Mucosa of stomach (tissue), 1 donor: ENCODE measurements around the gene GDNF.

Experiments
- H3K27me3 ChIP-seq: one replicate; pipeline ENCODE4 v1.7.0; 2013; ENCODE audit warnings: mild to moderate bottlenecking, low read length; ENCODE audit not compliant: control insufficient read depth, insufficient read depth
- H3K36me3 ChIP-seq: one replicate; pipeline ENCODE4 v1.7.0; 2013; ENCODE audit warnings: low read length; ENCODE audit not compliant: control insufficient read depth, insufficient read depth
- H3K4me1 ChIP-seq: one replicate; pipeline ENCODE4 v1.7.0; 2013; ENCODE audit warnings: mild to moderate bottlenecking, low read length; ENCODE audit not compliant: control insufficient read depth, insufficient read depth
- H3K4me3 ChIP-seq: one replicate; pipeline ENCODE4 v1.7.0; 2013; ENCODE audit warnings: low read length
- H3K9ac ChIP-seq: one replicate; pipeline ENCODE4 v1.7.0; 2013; ENCODE audit warnings: mild to moderate bottlenecking, low read length, moderate library complexity
- H3K9me3 ChIP-seq: one replicate; pipeline ENCODE4 v1.7.0; 2013; ENCODE audit warnings: mild to moderate bottlenecking, low read length, moderate library complexity; ENCODE audit not compliant: control insufficient read depth
- donor health status: Pancreatic carcinoma.

GDNF gene, protein sequence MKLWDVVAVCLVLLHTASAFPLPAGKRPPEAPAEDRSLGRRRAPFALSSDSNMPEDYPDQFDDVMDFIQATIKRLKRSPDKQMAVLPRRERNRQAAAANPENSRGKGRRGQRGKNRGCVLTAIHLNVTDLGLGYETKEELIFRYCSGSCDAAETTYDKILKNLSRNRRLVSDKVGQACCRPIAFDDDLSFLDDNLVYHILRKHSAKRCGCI

DNA sequence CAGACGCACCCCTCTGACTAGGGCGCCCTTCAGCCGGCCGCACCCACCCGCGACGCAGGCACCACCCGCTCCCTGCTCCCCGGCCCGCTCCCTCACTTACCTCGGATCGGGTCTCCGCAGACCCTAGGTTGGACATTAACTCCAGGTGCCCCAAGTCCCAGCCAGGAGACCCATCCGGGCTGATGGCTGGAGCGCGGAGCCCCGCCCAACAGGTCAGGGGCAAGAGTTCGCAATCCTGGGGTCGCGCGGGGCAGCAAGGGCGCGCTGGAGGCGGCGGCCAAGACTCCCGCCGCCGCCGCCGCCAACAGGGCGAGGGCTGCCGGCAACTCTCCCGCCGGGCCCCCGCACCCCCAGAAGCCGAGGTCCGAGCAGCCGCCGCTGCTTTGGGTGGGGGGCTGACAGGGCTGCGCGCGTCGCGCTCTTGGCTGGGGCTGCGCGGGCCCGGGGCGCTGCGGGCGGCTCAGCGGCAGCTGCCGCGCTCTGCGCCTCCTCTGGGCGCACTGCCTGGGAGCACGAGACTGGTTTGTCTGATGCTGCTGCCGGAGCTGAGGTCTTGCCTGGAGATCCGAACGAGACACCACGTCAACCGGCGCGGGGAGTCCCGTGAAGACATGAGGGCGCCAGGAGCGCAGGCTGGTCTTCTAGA, at the start of gene GDNF:
Gene GDNF (minus strand): TSS at position 635 of the 646 bp plus-strand sequence. CDS start 5,245 bp downstream, outside the sequence.
- H3K9ac ChIP-seq: peak within 1 kb of the TSS; percentile 53
- H3K27me3 ChIP-seq: peaks cover 76% of the 10 kb centered on the region
- H3K4me3 ChIP-seq: no peak within 1 kb of the TSS
- peaks cover 34% of the 10 kb centered on the region for H3K4me1 ChIP-seq
- H3K9me3 ChIP-seq: no peaks in the 10 kb centered on the region
- H3K36me3 ChIP-seq: no peaks in the 10 kb centered on the region

DNA sequence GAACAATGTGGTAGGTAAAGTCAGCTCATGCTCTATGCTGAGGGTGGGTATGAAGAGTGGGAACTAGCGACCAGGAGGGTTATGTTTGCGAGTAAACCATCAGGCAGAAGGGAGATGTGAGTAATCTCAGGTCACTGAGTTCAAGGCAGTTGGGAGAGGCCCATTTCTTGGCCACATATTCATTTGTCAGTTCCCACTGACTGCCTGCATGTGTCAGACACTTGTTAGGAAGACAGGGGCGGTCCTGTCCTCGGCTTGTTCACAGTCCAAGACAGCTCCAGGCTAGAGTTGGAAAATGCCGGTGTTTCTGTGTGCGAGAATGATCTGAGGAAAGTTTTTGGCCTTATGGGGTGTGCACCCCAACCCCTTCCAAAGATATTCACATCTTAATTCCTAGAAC, 48.6 kb upstream of the GDNF start:
- Histone ChIP-seq H3K4me3 (no peak overlapping the region), H3K9me3 (no peaks in the 10 kb centered on the region), H3K9ac (no peak overlapping the region), H3K36me3 (no peaks in the 10 kb centered on the region), H3K27me3 (no peaks in the 10 kb centered on the region), H3K4me1 (no peaks in the 10 kb centered on the region)

DNA sequence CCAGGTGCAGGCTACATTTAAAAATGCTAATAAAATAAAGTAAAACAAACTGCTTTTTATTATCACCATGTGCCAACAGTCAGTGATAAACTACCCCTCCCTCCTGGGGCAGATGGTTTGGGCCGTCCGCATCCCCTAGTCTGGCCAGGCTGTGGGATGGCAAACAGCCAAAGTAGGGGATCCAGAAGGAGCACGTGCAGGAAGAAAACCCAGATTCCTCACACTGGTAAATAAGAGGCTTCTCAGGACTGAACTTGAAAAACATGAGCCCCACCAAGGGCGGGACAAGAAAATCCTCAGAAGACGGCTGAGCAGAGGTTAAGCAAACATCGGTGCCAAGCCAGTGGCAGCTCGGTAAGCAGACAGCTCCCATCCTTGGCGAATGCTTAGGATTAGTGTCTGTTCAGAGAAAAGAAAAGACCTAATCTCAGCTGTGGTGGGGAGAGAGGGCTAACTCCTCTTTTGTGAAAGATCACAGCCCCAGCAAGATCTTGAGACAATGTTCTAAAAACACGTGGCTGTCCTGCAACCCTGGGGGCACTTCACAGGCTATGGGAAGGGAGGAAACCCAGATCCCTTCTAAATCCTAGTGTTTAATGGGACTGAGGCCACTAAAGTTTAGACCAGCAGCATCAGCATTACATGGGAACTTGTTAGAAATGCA, 46.5 kb upstream of the GDNF start:
- H3K9me3 ChIP-seq: no peaks in the 10 kb centered on the region
- no peaks in the 10 kb centered on the region for H3K27me3 ChIP-seq
- H3K9ac ChIP-seq: no peak overlapping the region
- H3K36me3 ChIP-seq: no peaks in the 10 kb centered on the region
- no peak overlapping the region for H3K4me3 ChIP-seq
- H3K4me1 ChIP-seq: no peaks in the 10 kb centered on the region

DNA sequence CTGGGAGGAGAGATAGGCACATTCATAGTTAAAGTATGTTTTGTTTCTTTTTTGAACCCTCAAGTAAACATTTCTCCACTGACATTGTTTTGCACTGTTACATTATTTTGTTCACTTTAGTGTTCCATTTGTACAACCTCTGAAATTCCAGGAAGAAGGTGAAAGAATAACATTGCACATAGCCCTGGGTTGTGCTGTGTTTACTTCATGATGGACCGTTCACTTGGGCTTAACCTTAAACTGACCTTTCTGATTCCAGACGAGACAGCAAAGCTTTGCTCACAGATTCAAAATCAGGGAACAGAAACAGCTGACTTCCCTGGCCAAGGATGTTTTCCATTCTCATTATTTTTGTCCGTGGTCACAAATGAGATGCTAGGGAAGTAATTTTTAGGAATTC, 42.8 kb upstream of the GDNF start:
- Histone ChIP-seq H3K9me3 (no peaks in the 10 kb centered on the region), H3K36me3 (no peaks in the 10 kb centered on the region), H3K4me1 (no peaks in the 10 kb centered on the region), H3K4me3 (no peak overlapping the region), H3K9ac (no peak overlapping the region), H3K27me3 (no peaks in the 10 kb centered on the region)

DNA sequence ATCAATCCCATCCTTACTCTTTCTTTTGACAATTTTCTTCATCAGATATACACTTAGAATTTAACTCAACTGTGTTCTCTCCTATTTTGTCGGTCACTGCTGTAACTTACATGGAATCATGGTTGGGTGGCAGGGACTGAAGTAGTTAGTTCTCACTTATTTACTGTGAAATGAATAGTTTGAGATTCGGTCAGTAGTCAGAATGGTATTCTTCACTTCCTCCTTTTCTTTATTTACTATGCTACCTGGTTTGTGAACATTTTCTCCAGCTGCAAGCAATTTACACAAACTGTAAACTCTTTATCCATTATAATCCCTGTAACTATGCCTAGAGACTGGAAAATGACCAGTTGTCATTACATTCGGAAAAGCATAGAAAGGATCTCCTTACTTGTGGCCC, 41.5 kb upstream of the GDNF start:
- Histone ChIP-seq H3K27me3 (no peaks in the 10 kb centered on the region), H3K4me1 (no peaks in the 10 kb centered on the region), H3K4me3 (no peak overlapping the region), H3K36me3 (no peaks in the 10 kb centered on the region), H3K9me3 (no peaks in the 10 kb centered on the region), H3K9ac (no peak overlapping the region)

DNA sequence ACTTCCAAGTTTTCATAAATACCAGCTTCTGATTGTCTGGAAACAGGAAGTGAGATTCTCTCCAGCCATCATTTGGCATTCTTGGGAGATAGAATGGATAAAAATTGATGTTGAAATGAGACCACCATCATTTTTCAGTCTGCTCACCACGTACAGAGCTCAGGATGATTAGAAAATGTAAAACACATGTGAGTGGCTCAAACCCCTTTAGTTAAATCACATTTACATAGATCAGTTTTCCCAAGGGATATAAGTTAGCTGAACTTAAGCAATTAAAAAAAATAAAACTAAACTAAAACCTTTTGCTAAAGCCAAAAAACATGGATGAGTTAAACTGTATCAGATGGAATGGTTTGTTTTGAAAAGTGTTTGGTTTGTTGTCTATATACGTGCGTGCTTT, 37.1 kb upstream of the GDNF start:
- Histone ChIP-seq H3K4me3 (no peak overlapping the region), H3K9me3 (no peaks in the 10 kb centered on the region)

DNA sequence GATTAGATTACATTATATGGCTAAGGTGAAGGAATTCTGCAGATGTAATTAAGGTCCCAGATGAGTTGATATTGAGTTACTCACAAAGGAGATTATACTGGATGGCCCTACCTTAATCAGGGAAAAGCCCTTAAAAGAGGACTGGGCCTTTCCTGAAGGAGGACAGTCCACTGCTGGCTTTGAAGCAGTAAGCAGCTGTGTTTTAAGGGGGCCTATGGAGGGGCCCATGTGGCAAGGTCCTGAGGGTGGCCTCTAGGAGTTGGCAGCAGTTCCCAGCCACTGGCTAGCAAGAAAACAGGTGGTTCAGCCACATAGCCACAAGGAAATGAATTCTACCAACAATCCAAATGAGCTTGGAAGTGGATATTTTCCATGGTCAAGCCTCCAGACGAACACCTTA, 36.4 kb upstream of the GDNF start:
- Histone ChIP-seq H3K9ac (no peak overlapping the region), H3K9me3 (no peaks in the 10 kb centered on the region), H3K27me3 (no peaks in the 10 kb centered on the region), H3K4me3 (no peak overlapping the region), H3K4me1 (no peaks in the 10 kb centered on the region), H3K36me3 (no peaks in the 10 kb centered on the region)

More for the DNA sequence above, 37.1 kb upstream of the GDNF start:
- Histone ChIP-seq H3K36me3 (no peaks in the 10 kb centered on the region), H3K27me3 (no peaks in the 10 kb centered on the region), H3K9ac (no peak overlapping the region), H3K4me1 (no peaks in the 10 kb centered on the region)

DNA sequence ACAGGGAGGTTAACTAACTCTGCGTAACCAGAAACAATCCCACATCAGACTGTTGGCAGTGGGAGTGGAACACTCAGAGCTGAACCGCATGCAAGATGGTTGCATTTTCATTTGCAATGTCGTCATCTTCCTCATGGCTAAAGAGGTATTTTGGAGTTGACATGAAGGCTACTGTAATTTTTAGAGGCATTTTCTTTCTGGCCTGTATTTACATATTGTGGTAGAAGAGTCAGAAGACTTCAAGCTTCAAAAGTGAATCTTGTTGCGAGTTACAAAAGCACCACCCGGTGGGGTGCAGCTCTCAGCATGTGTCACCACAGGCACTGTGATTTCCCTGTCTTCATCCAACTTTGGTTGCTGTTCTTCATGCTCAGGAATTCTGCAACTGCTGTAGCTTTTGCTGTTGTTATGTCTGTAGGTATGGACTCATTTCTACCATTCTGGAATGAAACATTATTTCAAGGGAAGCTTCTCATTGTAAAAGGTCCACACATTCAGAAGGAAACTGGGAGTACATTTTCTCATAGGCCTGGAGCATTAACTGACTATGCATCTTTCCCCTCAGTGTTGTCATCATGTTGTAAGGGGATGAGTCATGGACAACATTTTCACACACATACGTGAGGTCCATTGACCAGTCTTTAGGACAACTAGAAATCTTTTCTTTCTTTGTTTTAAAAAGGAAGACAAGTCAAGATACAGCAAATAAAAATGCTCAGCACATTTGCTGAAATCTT, 35.4 kb upstream of the GDNF start:
- H3K27me3 ChIP-seq: no peaks in the 10 kb centered on the region
- H3K4me1 ChIP-seq: no peaks in the 10 kb centered on the region
- H3K9me3 ChIP-seq: no peaks in the 10 kb centered on the region
- no peak overlapping the region for H3K9ac ChIP-seq
- H3K36me3 ChIP-seq: no peaks in the 10 kb centered on the region
- no peak overlapping the region for H3K4me3 ChIP-seq

DNA sequence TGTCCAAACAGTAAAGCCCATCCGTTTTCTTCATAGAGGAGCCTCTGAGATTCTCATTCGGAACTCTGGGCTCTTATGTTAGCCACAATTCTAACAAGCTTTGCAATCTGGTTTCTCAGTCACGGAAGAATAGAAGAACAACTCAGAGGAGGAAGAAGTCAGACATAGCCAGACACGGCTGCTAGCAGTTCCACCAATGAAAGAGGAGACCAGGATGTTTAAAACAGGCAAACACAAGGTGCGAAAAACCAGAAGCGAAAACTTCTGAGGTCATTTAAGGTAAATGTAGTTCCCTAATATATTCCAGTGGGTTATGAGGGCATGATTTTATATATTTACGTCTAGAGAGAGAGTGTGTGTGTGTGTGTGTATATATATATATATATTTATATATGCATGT, 34.1 kb upstream of the GDNF start:
- Histone ChIP-seq H3K36me3 (no peaks in the 10 kb centered on the region), H3K27me3 (no peaks in the 10 kb centered on the region), H3K4me3 (no peak overlapping the region), H3K9ac (no peak overlapping the region), H3K9me3 (no peaks in the 10 kb centered on the region), H3K4me1 (no peaks in the 10 kb centered on the region)

DNA sequence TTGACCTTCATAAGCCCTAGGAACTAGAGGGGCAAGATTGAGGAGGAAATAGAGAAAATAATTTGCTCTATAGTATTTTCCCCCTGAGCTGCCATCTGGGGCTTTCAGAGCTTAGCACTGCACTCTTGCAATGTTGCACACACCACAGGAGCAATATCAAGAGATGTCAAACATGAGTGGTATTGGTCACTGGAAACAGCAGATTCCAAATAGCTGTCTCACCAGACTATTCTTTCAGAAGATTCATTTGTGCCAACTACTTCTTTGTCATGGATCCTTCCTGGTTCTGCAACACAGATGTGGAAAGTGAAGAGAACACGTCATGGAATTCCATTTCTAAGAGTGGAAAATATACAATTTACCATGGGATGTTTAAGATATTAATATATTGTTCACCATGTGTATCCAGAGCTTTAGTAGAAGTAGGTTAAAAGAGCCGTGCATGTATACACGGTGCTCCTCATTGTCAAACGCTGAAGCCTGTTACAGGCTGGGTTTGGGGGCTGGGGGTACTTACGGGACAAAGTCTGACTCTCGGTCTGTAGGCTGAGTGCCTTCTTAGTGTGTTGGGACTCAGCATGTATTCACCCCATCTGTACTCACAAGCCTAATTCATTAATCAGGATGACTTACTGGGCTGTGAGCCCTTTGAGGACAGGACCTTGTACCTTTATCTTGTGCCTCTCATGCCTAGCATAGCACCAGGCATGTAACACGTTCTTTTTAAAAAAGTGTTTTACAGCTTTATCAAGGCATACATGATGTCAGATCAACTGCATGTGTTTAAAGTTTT, 31.4 kb upstream of the GDNF start:
- Histone ChIP-seq H3K9me3 (no peaks in the 10 kb centered on the region), H3K4me1 (no peaks in the 10 kb centered on the region), H3K27me3 (no peaks in the 10 kb centered on the region), H3K4me3 (no peak overlapping the region), H3K36me3 (no peaks in the 10 kb centered on the region), H3K9ac (no peak overlapping the region)

DNA sequence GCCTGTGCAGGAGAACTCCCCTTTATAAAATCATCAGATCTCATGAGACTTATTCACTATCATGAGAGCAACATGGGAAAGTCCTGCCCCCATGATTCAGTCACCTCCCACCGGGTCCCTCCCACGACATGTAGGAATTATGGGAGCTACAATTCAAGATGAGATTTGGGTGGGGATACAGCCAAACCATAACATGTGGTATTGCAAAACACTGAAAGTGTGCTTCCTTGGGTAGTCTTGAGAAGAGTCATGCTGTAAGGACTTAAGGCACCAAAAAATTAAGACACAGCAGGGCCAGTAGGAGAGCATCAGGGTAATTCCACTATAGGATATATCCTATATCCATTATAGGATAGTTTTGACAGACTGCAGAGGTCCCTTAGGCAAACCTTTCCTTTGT, 29.4 kb upstream of the GDNF start:
- Histone ChIP-seq H3K36me3 (no peaks in the 10 kb centered on the region), H3K27me3 (no peaks in the 10 kb centered on the region), H3K4me1 (no peaks in the 10 kb centered on the region), H3K4me3 (no peak overlapping the region), H3K9me3 (no peaks in the 10 kb centered on the region), H3K9ac (no peak overlapping the region)
